ENCODE measurements around the gene OR2S2. TPM values are rescaled to one million over a fixed set of nuclear protein-coding genes. Genes with fewer than 3 reads are reported as not detected.

Gene OR2S2
- total and polyA plus RNA-seq, 2 donors (not counting 1 experiment from before 2014, with no cell fraction given), result not detected

DNA sequence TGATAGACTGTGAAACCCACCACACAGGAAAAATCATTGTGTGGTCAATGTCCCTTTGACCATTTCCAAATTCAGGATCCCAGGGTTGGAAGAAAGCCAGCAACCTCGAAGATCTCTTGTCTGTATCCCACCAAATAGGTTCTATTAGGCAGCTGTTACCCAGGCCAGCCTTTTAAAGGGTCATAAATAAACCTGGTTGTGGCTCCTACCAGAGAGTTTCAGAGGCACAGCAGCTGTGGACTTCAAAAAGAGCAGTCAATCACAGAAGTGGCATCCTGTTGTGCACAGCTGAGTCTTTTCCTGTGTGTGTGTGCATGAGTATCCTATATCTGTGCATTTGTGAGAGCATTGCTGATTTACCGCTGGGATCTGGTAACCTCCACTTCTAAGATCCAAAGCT, 23.7 kb upstream of the OR2S2 start:
- no peaks in the 10 kb centered on the region for H4K20me1 ChIP-seq (ENCODE audit: control insufficient read depth, insufficient read depth, low read length, poor library complexity, severe bottlenecking)
- H3K79me2 ChIP-seq (ENCODE audit: control insufficient read depth, insufficient read depth, low read length), result no peaks in the 10 kb centered on the region
- Mint-ChIP-seq H3K4me3 (no peak overlapping the region), H3K4me1 (peaks cover 5% of the 10 kb centered on the region), H3K27me3 (peaks cover 41% of the 10 kb centered on the region), H3K27ac (no peak overlapping the region), H3K9me3 (ENCODE audit: insufficient read depth) (no peaks in the 10 kb centered on the region)
- ATAC-seq (ENCODE audit: low read depth) (no peak), DNase-seq (no peak)
- H3K4me1 ChIP-seq (ENCODE audit: control insufficient read depth in 2 of 2, insufficient read depth in 2 of 2, low read length in 2 of 2), result peaks cover 3 to 5% of the 10 kb centered on the region in 2 donors
- ChIA-PET POLR2A (no interaction called here), CTCF (interaction anchor here (2.0 kb wide), 1 partner anchor 36 kb away, joined by 4 read pairs; no protein-coding TSS in a partner anchor)
- no peaks in the 10 kb centered on the region for H3K9me3 ChIP-seq (ENCODE audit: control extremely low read depth in 1 of 3, control insufficient read depth in 2 of 3, insufficient read depth in 1 of 3, low read length in 2 of 3)
- H3K4me2 ChIP-seq (replicated peaks; ENCODE audit: low read depth, low read length, poor library complexity, severe bottlenecking), result no peak overlapping the region
- TF ChIP-seq EZH2 (IDR thresholded peaks at IDR 0.05; ENCODE audit: borderline replicate concordance, insufficient read depth, low read depth, low read length, poor library complexity, severe bottlenecking), result no peak
- TF ChIP-seq, protein P1, sequence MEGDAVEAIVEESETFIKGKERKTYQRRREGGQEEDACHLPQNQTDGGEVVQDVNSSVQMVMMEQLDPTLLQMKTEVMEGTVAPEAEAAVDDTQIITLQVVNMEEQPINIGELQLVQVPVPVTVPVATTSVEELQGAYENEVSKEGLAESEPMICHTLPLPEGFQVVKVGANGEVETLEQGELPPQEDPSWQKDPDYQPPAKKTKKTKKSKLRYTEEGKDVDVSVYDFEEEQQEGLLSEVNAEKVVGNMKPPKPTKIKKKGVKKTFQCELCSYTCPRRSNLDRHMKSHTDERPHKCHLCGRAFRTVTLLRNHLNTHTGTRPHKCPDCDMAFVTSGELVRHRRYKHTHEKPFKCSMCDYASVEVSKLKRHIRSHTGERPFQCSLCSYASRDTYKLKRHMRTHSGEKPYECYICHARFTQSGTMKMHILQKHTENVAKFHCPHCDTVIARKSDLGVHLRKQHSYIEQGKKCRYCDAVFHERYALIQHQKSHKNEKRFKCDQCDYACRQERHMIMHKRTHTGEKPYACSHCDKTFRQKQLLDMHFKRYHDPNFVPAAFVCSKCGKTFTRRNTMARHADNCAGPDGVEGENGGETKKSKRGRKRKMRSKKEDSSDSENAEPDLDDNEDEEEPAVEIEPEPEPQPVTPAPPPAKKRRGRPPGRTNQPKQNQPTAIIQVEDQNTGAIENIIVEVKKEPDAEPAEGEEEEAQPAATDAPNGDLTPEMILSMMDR (IDR thresholded peaks at IDR 0.05), result no peak
- intact Hi-C loops (cut with micrococcal nuclease), result no loop called here
- H3K36me3 ChIP-seq (replicated peaks in 1 of 2; ENCODE audit: control extremely low read depth in 1 of 2, control insufficient read depth in 1 of 2, extremely low read depth in 1 of 2, insufficient read depth in 2 of 2, low read length in 1 of 2), result no peaks in the 10 kb centered on the region
- H3K27me3 ChIP-seq (replicated peaks in 1 of 4; ENCODE audit: control extremely low read depth in 1 of 4, control insufficient read depth in 3 of 4, insufficient read depth in 4 of 4, low read length in 3 of 4), result peaks cover 0 to 10% (median 2%) of the 10 kb centered on the region in 4 experiments
- H3K4me3 ChIP-seq (ENCODE audit: control extremely low read depth in 1 of 5, extremely low read depth in 1 of 5, insufficient read depth in 1 of 5, low read depth in 2 of 5, low read length in 4 of 5), result no peak overlapping the region
- H3K27ac ChIP-seq (ENCODE audit: low read length in 2 of 2), result no peak overlapping the region
- H2AFZ ChIP-seq (ENCODE audit: insufficient read depth, low read depth, low read length, poor library complexity, severe bottlenecking), result no peak overlapping the region
- H3K9ac ChIP-seq (ENCODE audit: low read length), result no peak overlapping the region
- WGBS (ENCODE audit: insufficient coverage), result 0% methylated on average over 1 of the region's 2 CpGs

DNA sequence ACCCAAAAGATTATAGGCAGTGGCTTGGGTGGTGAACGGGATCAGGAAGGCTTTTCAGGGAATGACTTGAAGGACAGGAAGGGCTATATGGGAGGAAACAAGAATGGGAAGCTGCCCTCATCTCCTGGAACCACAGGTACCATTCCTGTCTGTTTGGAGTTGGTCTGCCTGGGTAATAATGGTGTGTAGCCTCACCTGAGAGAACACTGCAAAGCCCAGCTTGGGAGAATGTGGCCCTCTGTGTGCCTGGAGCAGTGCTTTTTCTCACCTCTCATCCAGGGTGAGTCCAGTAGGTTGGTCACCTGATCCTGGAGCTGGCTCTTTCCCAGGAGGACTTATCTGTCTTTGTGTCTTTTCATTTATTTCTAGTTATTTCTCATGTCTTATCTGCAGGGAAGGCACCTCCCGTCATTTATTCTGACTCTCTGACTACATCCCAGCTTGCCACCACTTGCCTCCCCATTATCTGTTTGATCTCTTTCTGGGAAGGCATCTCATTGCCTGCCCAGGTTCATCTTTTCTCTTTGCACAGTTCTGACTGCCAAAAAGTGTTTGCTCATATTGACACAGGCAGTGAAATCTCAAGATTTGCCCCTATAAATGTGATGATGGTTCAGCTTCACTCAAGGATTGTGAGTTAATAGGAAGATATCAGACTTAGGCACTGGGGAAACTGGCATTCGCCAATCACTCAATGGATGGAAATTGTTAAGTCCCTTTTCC, 22.5 kb upstream of the OR2S2 start:
- Histone ChIP-seq H3K4me1 (ENCODE audit: control insufficient read depth in 2 of 2, insufficient read depth in 2 of 2, low read length in 2 of 2) (peaks cover 9 to 10% of the 10 kb centered on the region in 2 donors), H3K36me3 (replicated peaks in 1 of 2; ENCODE audit: control extremely low read depth in 1 of 2, control insufficient read depth in 1 of 2, extremely low read depth in 1 of 2, insufficient read depth in 2 of 2, low read length in 1 of 2) (no peaks in the 10 kb centered on the region), H3K4me3 (ENCODE audit: control extremely low read depth in 1 of 5, extremely low read depth in 1 of 5, insufficient read depth in 1 of 5, low read depth in 2 of 5, low read length in 4 of 5) (no peak overlapping the region), H4K20me1 (ENCODE audit: control insufficient read depth, insufficient read depth, low read length, poor library complexity, severe bottlenecking) (no peaks in the 10 kb centered on the region), H3K79me2 (ENCODE audit: control insufficient read depth, insufficient read depth, low read length) (no peaks in the 10 kb centered on the region), H3K27me3 (replicated peaks in 1 of 4; ENCODE audit: control extremely low read depth in 1 of 4, control insufficient read depth in 3 of 4, insufficient read depth in 4 of 4, low read length in 3 of 4) (peaks cover 0 to 18% (median 5%) of the 10 kb centered on the region in 4 experiments), H2AFZ (ENCODE audit: insufficient read depth, low read depth, low read length, poor library complexity, severe bottlenecking) (no peak overlapping the region), H3K9me3 (ENCODE audit: control extremely low read depth in 1 of 3, control insufficient read depth in 2 of 3, insufficient read depth in 1 of 3, low read length in 2 of 3) (peaks cover 1 to 10% (median 8%) of the 10 kb centered on the region in 3 donors), H3K9ac (ENCODE audit: low read length) (no peak overlapping the region), H3K27ac (ENCODE audit: low read length in 2 of 2) (no peak overlapping the region), H3K4me2 (replicated peaks; ENCODE audit: low read depth, low read length, poor library complexity, severe bottlenecking) (no peak overlapping the region)
- intact Hi-C loops (cut with micrococcal nuclease), result no loop called here
- no peak for DNase-seq
- POLR2A ChIA-PET, result no interaction called here
- CTCF ChIA-PET, result interaction anchor here (2.0 kb wide), 1 partner anchor 35 kb away, joined by 4 read pairs; no protein-coding TSS in a partner anchor
- Mint-ChIP-seq H3K4me3 (no peak overlapping the region), H3K9me3 (ENCODE audit: insufficient read depth) (peaks cover 2% of the 10 kb centered on the region), H3K27me3 (peaks cover 46% of the 10 kb centered on the region), H3K27ac (no peak overlapping the region), H3K4me1 (peaks cover 7% of the 10 kb centered on the region)
- TF ChIP-seq, protein P1 (IDR thresholded peaks at IDR 0.05), result no peak
- 40% methylated on average over 1 of the region's 3 CpGs for WGBS (ENCODE audit: insufficient coverage)
- ATAC-seq (ENCODE audit: low read depth), result no peak
